Measurements from ENCODE around the gene MYNN.

DNA sequence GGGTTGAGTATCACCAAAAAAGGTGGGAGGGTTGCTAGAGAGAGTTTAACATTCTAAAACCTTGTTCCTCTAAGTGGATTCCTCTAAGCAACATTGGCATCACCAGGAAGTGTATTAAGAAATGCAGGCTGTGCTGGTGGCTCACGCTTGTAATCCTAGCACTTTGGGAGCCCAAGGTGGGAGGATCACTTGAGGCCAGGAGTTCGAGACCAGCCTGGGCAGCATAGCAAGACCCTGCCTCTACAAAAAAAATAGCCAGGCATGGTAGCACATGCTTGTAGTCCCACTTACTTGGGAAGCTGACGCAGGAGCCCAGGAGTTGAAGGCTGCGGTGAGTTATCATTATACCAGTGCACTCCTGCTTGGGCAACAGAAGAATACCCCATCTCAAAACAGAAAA, 4.6 kb downstream of the MYNN start:
- no peak for TF ChIP-seq POLR2AphosphoS5 (IDR thresholded peaks at IDR 0.05; ENCODE audit: borderline replicate concordance, low read depth, low read length)
- no peak for TF ChIP-seq EZH2 (IDR thresholded peaks at IDR 0.05)
- no peak for TF ChIP-seq FOXP2 (optimal IDR thresholded peaks at IDR 0.05; ENCODE audit: control extremely low read depth, extremely low read length, insufficient read depth)

All from SK-N-MC (cell line).